Measurements from ENCODE around the gene RBMS3. TPM values are rescaled to one million over a fixed set of nuclear protein-coding genes. Genes with fewer than 3 reads are reported as not detected.

The RBMS3 gene
- total and polyA plus RNA-seq, 4 donors: 4.8 to 117 (median 29.4) TPM

- DNase-seq: peak in 1 of 3 donors; percentile 51
- Histone ChIP-seq H3K27ac (ENCODE audit: low read depth in 1 of 2, low read length in 1 of 2) (no peak overlapping the region), H3K4me3 (no peak overlapping the region), H3K9ac (ENCODE audit: insufficient read depth in 1 of 2, low read length in 2 of 2) (no peak overlapping the region), H3K27me3 (ENCODE audit: control insufficient read depth in 3 of 3, insufficient read depth in 3 of 3, low read length in 2 of 3) (no peaks in the 10 kb centered on the region), H3K4me1 (ENCODE audit: control insufficient read depth in 5 of 5, insufficient read depth in 5 of 5, low read length in 5 of 5) (peaks cover 0 to 24% (median 6%) of the 10 kb centered on the region in 5 donors), H3K9me3 (ENCODE audit: control insufficient read depth in 4 of 4, insufficient read depth in 3 of 4, low read length in 3 of 4) (no peaks in the 10 kb centered on the region), H3K36me3 (ENCODE audit: control insufficient read depth in 4 of 4, insufficient read depth in 4 of 4, low read length in 4 of 4) (no peaks in the 10 kb centered on the region)
- no peak for TF ChIP-seq CTCF (IDR thresholded peaks at IDR 0.05; ENCODE audit: control extremely low read depth, extremely low read depth)
- 75 to 77% methylated on average over 4 of the region's 4 CpGs for WGBS, 2 donors
- ATAC-seq (ENCODE audit: insufficient read depth, low FRiP score): no peak
Measured at GRCh38 chr3:29536016-29536758, 255.3 kb downstream of the RBMS3 start.

- 40 to 47% methylated on average over 5 of the region's 5 CpGs for WGBS, 2 donors
- H3K27ac ChIP-seq (ENCODE audit: low read depth in 1 of 2, low read length in 1 of 2): no peak overlapping the region
Measured at GRCh38 chr3:29537889-29538609, 257.2 kb downstream of the RBMS3 start.

GRCh38 chr3:29538610-29538958 is 257.7 kb downstream of the RBMS3 start:
- Histone ChIP-seq H3K4me3 (no peak overlapping the region), H3K9ac (ENCODE audit: insufficient read depth in 1 of 2, low read length in 2 of 2) (no peak overlapping the region), H3K36me3 (ENCODE audit: control insufficient read depth in 4 of 4, insufficient read depth in 4 of 4, low read length in 4 of 4) (no peaks in the 10 kb centered on the region), H3K9me3 (ENCODE audit: control insufficient read depth in 4 of 4, insufficient read depth in 3 of 4, low read length in 3 of 4) (no peaks in the 10 kb centered on the region), H3K27ac (ENCODE audit: low read depth in 1 of 2, low read length in 1 of 2) (peak overlapping the region in 1 of 2 donors; percentile 40), H3K27me3 (ENCODE audit: control insufficient read depth in 3 of 3, insufficient read depth in 3 of 3, low read length in 2 of 3) (no peaks in the 10 kb centered on the region), H3K4me1 (ENCODE audit: control insufficient read depth in 5 of 5, insufficient read depth in 5 of 5, low read length in 5 of 5) (peaks cover 0 to 18% (median 3%) of the 10 kb centered on the region in 5 donors)
- DNase-seq: no peak
- no peak for TF ChIP-seq CTCF (IDR thresholded peaks at IDR 0.05; ENCODE audit: control extremely low read depth, extremely low read depth)
- ATAC-seq (ENCODE audit: insufficient read depth, low FRiP score): no peak
- 85 to 91% methylated on average over 2 of the region's 2 CpGs for WGBS, 2 donors

More at GRCh38 chr3:29537889-29538609, 257.2 kb downstream of the RBMS3 start:
- TF ChIP-seq CTCF (IDR thresholded peaks at IDR 0.05; ENCODE audit: control extremely low read depth, extremely low read depth): no peak
- peak in 2 of 3 donors; percentile 80 to 83 for DNase-seq
- H3K27me3 ChIP-seq (ENCODE audit: control insufficient read depth in 3 of 3, insufficient read depth in 3 of 3, low read length in 2 of 3): no peaks in the 10 kb centered on the region
- no peak overlapping the region for H3K4me3 ChIP-seq
- no peaks in the 10 kb centered on the region for H3K9me3 ChIP-seq (ENCODE audit: control insufficient read depth in 4 of 4, insufficient read depth in 3 of 4, low read length in 3 of 4)
- no peaks in the 10 kb centered on the region for H3K36me3 ChIP-seq (ENCODE audit: control insufficient read depth in 4 of 4, insufficient read depth in 4 of 4, low read length in 4 of 4)
- peaks cover 0 to 18% (median 3%) of the 10 kb centered on the region in 5 donors for H3K4me1 ChIP-seq (ENCODE audit: control insufficient read depth in 5 of 5, insufficient read depth in 5 of 5, low read length in 5 of 5)
- H3K9ac ChIP-seq (ENCODE audit: insufficient read depth in 1 of 2, low read length in 2 of 2): no peak overlapping the region
- ATAC-seq (ENCODE audit: insufficient read depth, low FRiP score): no peak

All from lung (tissue), 12 donors.